Gastroesophageal sphincter (tissue), 4 donors: Measurements from ENCODE around the gene TARDBP. TPM values are rescaled to one million over a fixed set of nuclear protein-coding genes. Genes with fewer than 3 reads are reported as not detected.

ENCODE experiments used
- ATAC-seq: fragments of 150-250 bp; one replicate; pipeline ENCODE4 v1.9.1; 2016; ENCODE audit warnings: mild to moderate bottlenecking, moderate library complexity
- H3K27ac ChIP-seq, 4 donors: fragments of 200-600 bp; sonication (generic) in 3 of 4; 1 replicate in 3 of 4; 2 replicates in 1 of 4; pipeline ENCODE4 v1.5.1; 2016 to 2019
- H3K27me3 ChIP-seq: fragments of 200-600 bp; sonication (generic); one replicate; pipeline ENCODE4 v1.5.1; 2019
- H3K36me3 ChIP-seq, 2 donors: fragments of 200-600 bp; sonication (generic); one replicate each; pipeline ENCODE4 v1.5.1; 2019; ENCODE audit warnings: control low read depth in 1 of 2
- H3K4me1 ChIP-seq, 3 donors: fragments of 200-600 bp; sonication (generic); 1 replicate in 2 of 3; 2 replicates in 1 of 3; pipeline ENCODE4 v1.5.1; 2016 to 2019; ENCODE audit warnings: control low read depth in 2 of 3
- H3K4me3 ChIP-seq, 2 donors: fragments of 200-600 bp; sonication (generic); one replicate each; pipeline ENCODE4 v1.5.1; 2019; ENCODE audit warnings: mild to moderate bottlenecking in 1 of 2, moderate library complexity in 1 of 2
- H3K9me3 ChIP-seq, 3 donors: fragments of 200-600 bp; sonication (generic); one replicate each; pipeline ENCODE4 v1.5.1; 2017 to 2019; ENCODE audit warnings: control low read depth in 2 of 3
- EP300 ChIP-seq: sonication (generic); formaldehyde crosslinking; IDR thresholded peaks from one replicate; pipeline ENCODE4 v1.6.1; 2017; ENCODE audit warnings: antibody characterized with exemption, mild to moderate bottlenecking
- POLR2A ChIP-seq, 2 donors: fragments of 450-650 bp; IDR thresholded peaks; one replicate each; pipeline ENCODE4 v1.6.1; 2017; ENCODE audit warnings: antibody characterized with exemption in 2 of 2, mild to moderate bottlenecking in 2 of 2, moderate library complexity in 1 of 2
- POLR2AphosphoS5 ChIP-seq: sonication (generic); formaldehyde crosslinking; IDR thresholded peaks from one replicate; pipeline ENCODE4 v1.6.1; 2017; ENCODE audit warnings: antibody characterized with exemption
- WGBS, 2 donors: methylation state at CpG; one replicate each; pipeline ENCODE4 v1.1.5; 2018; ENCODE audit warnings: low coverage in 1 of 2; 5-methylcytosine and 5-hydroxymethylcytosine counted together
- total RNA-seq, 4 donors: library from RNA; depleted of rRNA; stranded (reverse); fragments of >200 nt; gene quantifications; one replicate each; pipeline ENCODE4 v1.1.0, GENCODE V29; 2016
- TF ChIP-seq, protein P1 (sequence below), 4 experiments: fragments of 200-600 bp in 2 of 4; fragments of 450-650 bp in 2 of 4; sonication (generic) in 1 of 4; IDR thresholded peaks; one replicate each; pipeline ENCODE4 v1.5.1; 2017 to 2019; ENCODE audit warnings: antibody characterized with exemption in 4 of 4, mild to moderate bottlenecking in 2 of 4, moderate library complexity in 2 of 4

Gene TARDBP
- total RNA-seq, 4 donors from 2014 or later = 60.3 to 170 (median 112) TPM

GRCh38 chr1:11026052-11026451, 13.6 kb downstream of the TARDBP start:
- Histone ChIP-seq H3K4me3 (no peak overlapping the region), H3K27me3 (no peaks in the 10 kb centered on the region), H3K36me3 (peaks cover 10 to 94% of the 10 kb centered on the region in 2 donors), H3K27ac (no peak overlapping the region), H3K4me1 (peaks cover 0 to 13% (median 0%) of the 10 kb centered on the region in 3 donors), H3K9me3 (no peaks in the 10 kb centered on the region)
- TF ChIP-seq POLR2AphosphoS5 (no peak), EP300 (no peak), POLR2A (IDR thresholded peaks at IDR 0.05) (no peak)
- TF ChIP-seq, protein P1, sequence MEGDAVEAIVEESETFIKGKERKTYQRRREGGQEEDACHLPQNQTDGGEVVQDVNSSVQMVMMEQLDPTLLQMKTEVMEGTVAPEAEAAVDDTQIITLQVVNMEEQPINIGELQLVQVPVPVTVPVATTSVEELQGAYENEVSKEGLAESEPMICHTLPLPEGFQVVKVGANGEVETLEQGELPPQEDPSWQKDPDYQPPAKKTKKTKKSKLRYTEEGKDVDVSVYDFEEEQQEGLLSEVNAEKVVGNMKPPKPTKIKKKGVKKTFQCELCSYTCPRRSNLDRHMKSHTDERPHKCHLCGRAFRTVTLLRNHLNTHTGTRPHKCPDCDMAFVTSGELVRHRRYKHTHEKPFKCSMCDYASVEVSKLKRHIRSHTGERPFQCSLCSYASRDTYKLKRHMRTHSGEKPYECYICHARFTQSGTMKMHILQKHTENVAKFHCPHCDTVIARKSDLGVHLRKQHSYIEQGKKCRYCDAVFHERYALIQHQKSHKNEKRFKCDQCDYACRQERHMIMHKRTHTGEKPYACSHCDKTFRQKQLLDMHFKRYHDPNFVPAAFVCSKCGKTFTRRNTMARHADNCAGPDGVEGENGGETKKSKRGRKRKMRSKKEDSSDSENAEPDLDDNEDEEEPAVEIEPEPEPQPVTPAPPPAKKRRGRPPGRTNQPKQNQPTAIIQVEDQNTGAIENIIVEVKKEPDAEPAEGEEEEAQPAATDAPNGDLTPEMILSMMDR (IDR thresholded peaks at IDR 0.05) = no peak
- 29 to 40% methylated on average over 1 of the region's 1 CpG for WGBS, 2 donors
- ATAC-seq = no peak

GRCh38 chr1:11026903-11027302, 14.4 kb downstream of the TARDBP start:
- H3K4me3 ChIP-seq = no peak overlapping the region
- ATAC-seq = no peak
- TF ChIP-seq EP300 (no peak), POLR2AphosphoS5 (no peak), POLR2A (IDR thresholded peaks at IDR 0.05) (no peak)
- TF ChIP-seq, protein P1 (IDR thresholded peaks at IDR 0.05) = no peak
- 84 to 90% methylated on average over 5 of the region's 5 CpGs for WGBS, 2 donors
- H3K27ac ChIP-seq = no peak overlapping the region
- H3K27me3 ChIP-seq = no peaks in the 10 kb centered on the region
- peaks cover 6 to 85% of the 10 kb centered on the region in 2 donors for H3K36me3 ChIP-seq
- peaks cover 0 to 13% (median 0%) of the 10 kb centered on the region in 3 donors for H3K4me1 ChIP-seq
- H3K9me3 ChIP-seq = no peaks in the 10 kb centered on the region

DNA sequence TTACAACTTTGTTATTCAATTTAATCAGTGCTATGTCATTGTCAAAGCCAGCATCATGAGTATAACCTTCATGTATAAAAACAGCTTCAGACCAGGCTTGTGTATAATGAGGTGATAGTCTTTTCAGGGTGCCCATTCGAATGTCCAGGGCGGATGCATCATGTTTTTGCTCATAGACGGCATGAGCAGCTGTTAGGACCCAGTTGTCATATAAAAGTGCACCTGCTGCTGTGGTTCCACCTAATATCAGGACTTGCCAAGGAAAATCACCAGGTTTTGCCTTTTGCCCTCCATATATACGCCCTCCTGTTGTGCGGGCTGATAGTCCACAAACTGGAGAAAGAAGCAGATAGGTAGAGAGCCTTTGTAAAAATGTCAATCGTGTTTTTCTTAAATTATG, 14.9 kb downstream of the TARDBP start:
- H3K4me3 ChIP-seq = no peak overlapping the region
- no peaks in the 10 kb centered on the region for H3K27me3 ChIP-seq
- TF ChIP-seq, protein P1 (IDR thresholded peaks at IDR 0.05) = no peak
- no peak for TF ChIP-seq EP300
- no peak for TF ChIP-seq POLR2A (IDR thresholded peaks at IDR 0.05)
- no peak for TF ChIP-seq POLR2AphosphoS5
- H3K9me3 ChIP-seq = no peaks in the 10 kb centered on the region
- peaks cover 0 to 13% (median 0%) of the 10 kb centered on the region in 3 donors for H3K4me1 ChIP-seq
- peaks cover 2 to 81% of the 10 kb centered on the region in 2 donors for H3K36me3 ChIP-seq
- 46 to 58% methylated on average over 5 to 6 of the region's 6 CpGs for WGBS, 2 donors
- no peak overlapping the region for H3K27ac ChIP-seq
- no peak for ATAC-seq

DNA sequence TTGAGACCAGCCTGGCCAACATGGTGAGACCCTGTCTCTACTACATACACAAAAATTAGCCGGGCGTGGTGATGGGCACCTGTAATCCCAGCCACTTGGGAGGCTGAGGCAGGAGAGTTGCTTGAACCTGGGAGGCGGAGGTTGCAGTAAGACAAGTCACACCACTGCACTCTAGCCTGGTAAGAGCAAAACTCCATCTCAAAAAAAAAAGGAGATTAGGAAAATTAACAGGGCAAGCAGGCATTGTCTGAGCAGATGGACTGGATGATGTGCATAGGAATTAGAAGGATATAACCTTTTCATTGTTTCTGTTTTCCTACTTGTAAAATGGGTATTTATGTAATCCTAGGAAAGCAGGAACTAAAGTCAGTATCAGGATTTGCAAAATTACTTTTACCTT, 15.6 kb downstream of the TARDBP start:
- peaks cover 0 to 74% of the 10 kb centered on the region in 2 donors for H3K36me3 ChIP-seq
- ATAC-seq = no peak
- H3K27me3 ChIP-seq = no peaks in the 10 kb centered on the region
- 93 to 100% methylated on average over 3 of the region's 3 CpGs for WGBS, 2 donors
- TF ChIP-seq EP300 (no peak), POLR2A (IDR thresholded peaks at IDR 0.05) (no peak), POLR2AphosphoS5 (no peak)
- TF ChIP-seq, protein P1 (IDR thresholded peaks at IDR 0.05) = no peak
- H3K27ac ChIP-seq = no peak overlapping the region
- H3K4me1 ChIP-seq = peaks cover 0 to 13% (median 0%) of the 10 kb centered on the region in 3 donors
- no peaks in the 10 kb centered on the region for H3K9me3 ChIP-seq
- H3K4me3 ChIP-seq = no peak overlapping the region

DNA sequence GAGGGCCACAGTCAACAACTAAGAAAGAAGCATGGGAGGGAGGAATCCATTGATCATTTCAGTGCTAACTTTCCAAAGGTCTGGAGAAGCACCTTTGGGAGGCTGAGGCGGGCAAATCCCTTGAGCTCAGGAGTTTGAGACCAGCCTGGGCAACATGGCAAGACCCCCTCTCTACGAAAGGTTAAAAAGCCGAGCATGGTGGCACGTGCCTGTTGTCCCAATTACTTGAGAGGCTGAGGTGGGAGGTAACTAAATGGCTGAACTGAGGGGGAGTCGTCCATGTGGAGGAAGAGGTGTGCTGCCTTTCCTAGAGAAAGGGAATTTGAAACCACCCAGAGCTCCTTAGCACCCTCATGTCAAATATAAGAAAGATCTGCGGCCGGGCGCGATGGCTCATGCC, 18.4 kb downstream of the TARDBP start:
- Histone ChIP-seq H3K27ac (no peak overlapping the region), H3K4me3 (no peak overlapping the region), H3K9me3 (no peaks in the 10 kb centered on the region), H3K4me1 (no peaks in the 10 kb centered on the region), H3K36me3 (peaks cover 0 to 45% of the 10 kb centered on the region in 2 donors), H3K27me3 (no peaks in the 10 kb centered on the region)
- no peak for TF ChIP-seq POLR2AphosphoS5
- no peak for TF ChIP-seq POLR2A (IDR thresholded peaks at IDR 0.05)
- TF ChIP-seq EP300 = no peak
- TF ChIP-seq, protein P1 (IDR thresholded peaks at IDR 0.05) = no peak
- 40 to 53% methylated on average over 1 to 4 of the region's 9 CpGs for WGBS, 2 donors
- ATAC-seq = no peak
